NB4 (cell line): ENCODE data around the gene S100A2.

Source experiments
- POLR2A ChIP-seq: IDR thresholded peaks from 2 replicates; pipeline ENCODE4 v1.6.1; 2011; ENCODE audit warnings: mild to moderate bottlenecking; ENCODE audit not compliant: insufficient read length; ENCODE audit errors: extremely low read depth
- TF ChIP-seq, protein P1 (sequence below): IDR thresholded peaks from one replicate; pipeline ENCODE4 v1.5.1; 2012; ENCODE audit warnings: low read depth, low read length

DNA sequence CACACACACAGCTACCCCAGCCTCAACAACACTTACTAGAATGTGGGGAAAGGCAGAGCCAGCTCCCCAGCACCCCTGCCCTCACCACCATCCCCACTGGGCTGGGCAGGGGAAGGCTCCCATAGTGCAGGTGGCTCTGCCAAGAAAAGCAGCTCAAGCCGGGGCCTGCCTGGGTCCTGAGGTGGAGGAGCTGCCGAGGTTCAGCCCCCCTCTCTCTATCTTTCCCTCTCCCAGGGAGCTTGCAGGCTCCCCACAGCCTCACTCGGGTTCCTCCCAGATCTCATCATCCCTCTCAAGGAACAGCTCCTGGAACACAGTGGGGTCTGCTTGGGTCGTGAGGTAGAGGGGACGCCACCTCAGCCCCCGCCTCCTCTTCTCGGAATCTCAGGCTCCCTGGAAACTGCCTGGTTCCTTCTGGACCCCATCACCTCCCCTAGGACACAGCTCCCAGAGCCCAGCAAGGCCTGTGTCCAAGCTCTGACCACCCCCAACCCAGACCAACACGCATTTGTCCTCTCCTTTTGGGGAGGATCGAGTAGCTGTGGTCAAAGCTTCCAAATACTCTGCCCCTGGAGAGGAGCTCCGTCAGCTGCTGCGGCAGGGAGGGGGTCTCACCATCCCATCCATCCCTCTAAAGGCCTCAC lies 46.6 kb upstream of the S100A2 start:
- TF ChIP-seq, protein P1, sequence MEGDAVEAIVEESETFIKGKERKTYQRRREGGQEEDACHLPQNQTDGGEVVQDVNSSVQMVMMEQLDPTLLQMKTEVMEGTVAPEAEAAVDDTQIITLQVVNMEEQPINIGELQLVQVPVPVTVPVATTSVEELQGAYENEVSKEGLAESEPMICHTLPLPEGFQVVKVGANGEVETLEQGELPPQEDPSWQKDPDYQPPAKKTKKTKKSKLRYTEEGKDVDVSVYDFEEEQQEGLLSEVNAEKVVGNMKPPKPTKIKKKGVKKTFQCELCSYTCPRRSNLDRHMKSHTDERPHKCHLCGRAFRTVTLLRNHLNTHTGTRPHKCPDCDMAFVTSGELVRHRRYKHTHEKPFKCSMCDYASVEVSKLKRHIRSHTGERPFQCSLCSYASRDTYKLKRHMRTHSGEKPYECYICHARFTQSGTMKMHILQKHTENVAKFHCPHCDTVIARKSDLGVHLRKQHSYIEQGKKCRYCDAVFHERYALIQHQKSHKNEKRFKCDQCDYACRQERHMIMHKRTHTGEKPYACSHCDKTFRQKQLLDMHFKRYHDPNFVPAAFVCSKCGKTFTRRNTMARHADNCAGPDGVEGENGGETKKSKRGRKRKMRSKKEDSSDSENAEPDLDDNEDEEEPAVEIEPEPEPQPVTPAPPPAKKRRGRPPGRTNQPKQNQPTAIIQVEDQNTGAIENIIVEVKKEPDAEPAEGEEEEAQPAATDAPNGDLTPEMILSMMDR: no peak
- TF ChIP-seq POLR2A: no peak
